ENCODE results near the gene SNORC. TPM values are rescaled to one million over a fixed set of nuclear protein-coding genes. Genes with fewer than 3 reads are reported as not detected.

SNORC gene
- total RNA-seq, 1 donor from 2014 or later, result 3.0 TPM

DNA sequence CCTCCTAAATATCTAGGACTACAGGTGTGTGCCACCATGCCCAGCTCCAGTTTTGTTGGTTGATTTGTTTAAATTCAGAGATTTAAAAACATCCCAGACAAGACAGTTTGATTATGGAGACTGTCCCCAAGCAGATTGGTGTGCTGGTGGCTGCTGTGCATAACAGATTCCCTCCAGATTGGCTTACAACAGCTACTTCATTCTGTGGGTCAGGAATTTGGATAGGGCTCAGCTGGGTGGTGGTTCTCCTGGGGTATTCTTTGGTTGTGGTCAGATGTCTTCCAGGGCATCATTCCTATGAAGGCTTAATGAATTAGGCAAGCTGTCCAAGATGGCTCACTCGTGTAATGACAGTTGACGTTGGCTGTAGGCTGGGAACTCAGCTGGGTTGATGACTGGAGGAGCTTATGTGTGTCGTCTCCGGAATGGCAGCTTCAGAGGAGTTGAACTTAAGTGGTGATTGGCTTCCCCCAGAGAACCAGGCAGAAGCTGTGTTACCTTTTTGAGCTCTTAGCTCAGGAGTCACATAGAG, 10.6 kb upstream of the SNORC start:
- H3K4me1 Mint-ChIP-seq, result no peaks in the 10 kb centered on the region

DNA sequence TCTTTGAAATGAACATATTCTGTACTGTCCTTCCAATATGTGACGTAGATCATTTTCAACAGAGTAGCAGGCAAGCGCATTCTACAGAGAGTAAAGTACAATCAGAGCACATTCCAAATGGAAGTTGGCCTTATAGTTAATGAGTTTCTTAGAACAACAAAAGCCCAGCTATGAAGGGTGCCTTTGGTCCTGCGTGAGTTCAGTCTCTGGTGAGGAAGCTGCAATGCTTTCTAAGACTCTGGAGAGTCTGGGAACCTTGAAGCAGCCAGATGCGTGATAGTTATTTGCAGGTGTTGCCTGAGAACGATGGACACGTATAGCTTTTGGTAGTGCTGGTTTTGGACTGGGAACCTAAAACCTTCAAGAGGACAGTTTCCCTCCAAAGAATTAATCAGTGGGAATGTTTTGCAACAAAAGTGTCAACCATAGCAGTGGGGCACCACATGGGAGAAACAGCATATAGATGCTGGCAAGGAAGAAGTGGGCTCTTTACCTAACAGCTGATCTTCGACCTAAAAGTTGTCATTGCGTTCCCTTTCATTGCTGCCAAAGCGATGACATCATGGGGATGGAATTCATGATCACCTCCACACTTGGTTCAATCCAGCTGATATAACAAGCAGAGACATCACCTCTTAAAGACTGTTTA, 9.3 kb upstream of the SNORC start:
- Mint-ChIP-seq H3K27me3 (ENCODE audit: low read depth) (no peaks in the 10 kb centered on the region), H3K4me1 (no peaks in the 10 kb centered on the region), H3K9me3 (no peaks in the 10 kb centered on the region), H3K27ac (ENCODE audit: unreplicated experiment) (no peak overlapping the region), H3K4me3 (no peak overlapping the region), H3K36me3 (ENCODE audit: low read depth) (peaks cover 22% of the 10 kb centered on the region)
- TF ChIP-seq, protein P1, sequence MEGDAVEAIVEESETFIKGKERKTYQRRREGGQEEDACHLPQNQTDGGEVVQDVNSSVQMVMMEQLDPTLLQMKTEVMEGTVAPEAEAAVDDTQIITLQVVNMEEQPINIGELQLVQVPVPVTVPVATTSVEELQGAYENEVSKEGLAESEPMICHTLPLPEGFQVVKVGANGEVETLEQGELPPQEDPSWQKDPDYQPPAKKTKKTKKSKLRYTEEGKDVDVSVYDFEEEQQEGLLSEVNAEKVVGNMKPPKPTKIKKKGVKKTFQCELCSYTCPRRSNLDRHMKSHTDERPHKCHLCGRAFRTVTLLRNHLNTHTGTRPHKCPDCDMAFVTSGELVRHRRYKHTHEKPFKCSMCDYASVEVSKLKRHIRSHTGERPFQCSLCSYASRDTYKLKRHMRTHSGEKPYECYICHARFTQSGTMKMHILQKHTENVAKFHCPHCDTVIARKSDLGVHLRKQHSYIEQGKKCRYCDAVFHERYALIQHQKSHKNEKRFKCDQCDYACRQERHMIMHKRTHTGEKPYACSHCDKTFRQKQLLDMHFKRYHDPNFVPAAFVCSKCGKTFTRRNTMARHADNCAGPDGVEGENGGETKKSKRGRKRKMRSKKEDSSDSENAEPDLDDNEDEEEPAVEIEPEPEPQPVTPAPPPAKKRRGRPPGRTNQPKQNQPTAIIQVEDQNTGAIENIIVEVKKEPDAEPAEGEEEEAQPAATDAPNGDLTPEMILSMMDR (conservative IDR thresholded peaks at IDR 0.05), result no peak
- DNase-seq (ENCODE audit: low read depth, low spot score), result no peak

More for the DNA sequence above, 10.6 kb upstream of the SNORC start:
- H3K9me3 Mint-ChIP-seq, result no peaks in the 10 kb centered on the region
- no peak for DNase-seq (ENCODE audit: low read depth, low spot score)
- no peak overlapping the region for H3K4me3 Mint-ChIP-seq
- H3K36me3 Mint-ChIP-seq (ENCODE audit: low read depth), result peaks cover 22% of the 10 kb centered on the region
- TF ChIP-seq, protein P1 (conservative IDR thresholded peaks at IDR 0.05), result no peak
- peak overlapping the region; percentile 71 for H3K27ac Mint-ChIP-seq (ENCODE audit: unreplicated experiment)
- no peaks in the 10 kb centered on the region for H3K27me3 Mint-ChIP-seq (ENCODE audit: low read depth)

DNA sequence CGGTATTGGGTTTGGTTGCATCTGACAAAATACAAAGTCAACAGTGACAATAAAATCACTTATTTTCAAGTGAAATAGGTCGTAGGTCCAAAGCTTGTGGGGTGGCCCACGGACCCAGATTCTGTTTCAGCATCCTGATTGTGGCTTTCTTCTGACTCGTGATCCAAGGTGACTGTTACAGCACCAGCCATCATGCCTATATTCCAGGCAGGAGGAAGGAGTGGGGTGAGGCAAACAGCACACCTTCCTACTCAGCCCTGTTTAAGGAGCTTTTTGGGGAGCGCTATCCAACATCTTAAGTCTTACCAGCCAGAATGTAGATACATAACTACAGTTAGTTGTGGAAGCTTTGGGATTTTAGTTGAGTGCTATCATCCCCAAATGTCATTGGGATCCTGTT, 8.7 kb upstream of the SNORC start:
- Mint-ChIP-seq H3K36me3 (ENCODE audit: low read depth) (peaks cover 22% of the 10 kb centered on the region), H3K9me3 (no peaks in the 10 kb centered on the region), H3K4me1 (no peaks in the 10 kb centered on the region), H3K27me3 (ENCODE audit: low read depth) (no peaks in the 10 kb centered on the region), H3K4me3 (no peak overlapping the region), H3K27ac (ENCODE audit: unreplicated experiment) (no peak overlapping the region)
- TF ChIP-seq, protein P1 (conservative IDR thresholded peaks at IDR 0.05), result no peak
- no peak for DNase-seq (ENCODE audit: low read depth, low spot score)

DNA sequence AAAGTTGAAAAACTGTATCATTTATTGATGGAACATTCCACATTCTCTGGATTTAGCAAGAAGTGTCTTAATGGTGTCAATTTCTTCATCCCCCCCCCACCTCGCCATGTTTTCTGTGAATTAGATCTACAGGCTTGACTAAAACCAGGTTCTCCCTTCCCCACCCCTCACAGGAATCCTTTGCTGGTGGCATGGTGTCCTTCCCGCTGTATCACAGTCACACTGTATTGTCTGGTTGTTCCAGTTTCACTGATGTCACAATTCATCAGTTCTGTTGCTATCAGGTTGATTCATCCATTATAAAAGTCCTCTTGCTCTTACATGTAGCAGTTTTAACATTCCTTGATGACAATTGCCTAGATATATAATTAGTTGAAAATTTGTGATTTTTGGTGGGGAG, 6.1 kb upstream of the SNORC start:
- TF ChIP-seq, protein P1 (conservative IDR thresholded peaks at IDR 0.05), result no peak
- no peaks in the 10 kb centered on the region for H3K27me3 Mint-ChIP-seq (ENCODE audit: low read depth)
- no peaks in the 10 kb centered on the region for H3K9me3 Mint-ChIP-seq
- no peaks in the 10 kb centered on the region for H3K4me1 Mint-ChIP-seq
- no peak overlapping the region for H3K27ac Mint-ChIP-seq (ENCODE audit: unreplicated experiment)
- H3K4me3 Mint-ChIP-seq, result no peak overlapping the region
- DNase-seq (ENCODE audit: low read depth, low spot score), result no peak
- H3K36me3 Mint-ChIP-seq (ENCODE audit: low read depth), result peaks cover 16% of the 10 kb centered on the region

DNA sequence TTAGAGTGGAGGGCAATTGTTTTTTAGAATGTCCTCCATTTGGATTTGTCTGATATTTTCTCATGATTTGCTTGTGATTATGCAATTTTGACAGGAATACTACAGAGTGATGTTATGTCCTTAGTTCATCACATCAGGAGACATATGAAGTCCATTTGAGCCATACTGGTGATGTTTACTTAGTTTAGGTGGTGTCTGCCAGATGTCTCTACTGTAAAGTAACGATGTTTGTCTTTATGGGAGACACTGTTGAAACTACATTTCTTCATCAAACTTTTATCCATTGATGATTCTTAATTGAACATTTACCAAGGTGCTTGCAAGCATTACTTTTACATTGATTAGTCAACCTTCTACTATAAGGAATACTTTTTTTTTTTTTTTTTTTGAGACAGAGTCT, 4.9 kb upstream of the SNORC start:
- Mint-ChIP-seq H3K27me3 (ENCODE audit: low read depth) (peaks cover 8% of the 10 kb centered on the region), H3K36me3 (ENCODE audit: low read depth) (peaks cover 8% of the 10 kb centered on the region), H3K27ac (ENCODE audit: unreplicated experiment) (no peak overlapping the region), H3K4me3 (no peak overlapping the region), H3K9me3 (no peaks in the 10 kb centered on the region), H3K4me1 (peaks cover 9% of the 10 kb centered on the region)
- no peak for DNase-seq (ENCODE audit: low read depth, low spot score)
- TF ChIP-seq, protein P1 (conservative IDR thresholded peaks at IDR 0.05), result no peak
